Ovary (tissue), 3 donors: ENCODE data around the gene LMNB1.

Experiments used
- EP300 ChIP-seq: sonication (generic); formaldehyde crosslinking; IDR thresholded peaks from one replicate; pipeline ENCODE4 v1.6.1; 2017; ENCODE audit warnings: antibody characterized with exemption
- POLR2A ChIP-seq: fragments of 450-650 bp; IDR thresholded peaks from one replicate; pipeline ENCODE4 v1.6.1; 2017; ENCODE audit warnings: antibody characterized with exemption, mild to moderate bottlenecking, moderate library complexity
- TF ChIP-seq, protein P1 (sequence below), 3 donors: fragments of 450-650 bp in 2 of 3; fragments of 200-600 bp in 1 of 3; IDR thresholded peaks; one replicate each; pipeline versions ENCODE4 v1.5.1 to v1.8.0; 2016 to 2022; ENCODE audit warnings: antibody characterized with exemption in 3 of 3, mild to moderate bottlenecking in 1 of 3
- donor health status: DM: no; HTN: no; CAD: no.

DNA sequence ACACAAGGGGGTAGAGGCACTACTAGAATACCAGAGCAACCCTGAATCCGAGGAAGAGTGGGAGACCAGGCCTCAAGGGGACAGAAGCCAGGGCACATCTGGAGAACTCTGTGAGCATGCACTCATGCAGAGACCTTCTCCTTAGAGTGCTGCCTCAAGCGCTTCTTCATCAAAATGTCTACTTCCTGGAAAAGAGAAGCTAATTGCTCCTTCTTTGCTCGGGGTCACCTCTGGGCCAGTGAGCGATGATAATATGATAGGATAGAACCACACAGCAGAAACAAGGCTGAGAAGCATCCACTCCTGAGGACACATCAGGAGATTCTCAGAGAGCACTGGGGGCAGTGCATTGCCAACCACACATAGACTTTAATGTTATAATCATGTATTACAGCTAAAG lies 23.7 kb upstream of the LMNB1 start:
- TF ChIP-seq, protein P1, sequence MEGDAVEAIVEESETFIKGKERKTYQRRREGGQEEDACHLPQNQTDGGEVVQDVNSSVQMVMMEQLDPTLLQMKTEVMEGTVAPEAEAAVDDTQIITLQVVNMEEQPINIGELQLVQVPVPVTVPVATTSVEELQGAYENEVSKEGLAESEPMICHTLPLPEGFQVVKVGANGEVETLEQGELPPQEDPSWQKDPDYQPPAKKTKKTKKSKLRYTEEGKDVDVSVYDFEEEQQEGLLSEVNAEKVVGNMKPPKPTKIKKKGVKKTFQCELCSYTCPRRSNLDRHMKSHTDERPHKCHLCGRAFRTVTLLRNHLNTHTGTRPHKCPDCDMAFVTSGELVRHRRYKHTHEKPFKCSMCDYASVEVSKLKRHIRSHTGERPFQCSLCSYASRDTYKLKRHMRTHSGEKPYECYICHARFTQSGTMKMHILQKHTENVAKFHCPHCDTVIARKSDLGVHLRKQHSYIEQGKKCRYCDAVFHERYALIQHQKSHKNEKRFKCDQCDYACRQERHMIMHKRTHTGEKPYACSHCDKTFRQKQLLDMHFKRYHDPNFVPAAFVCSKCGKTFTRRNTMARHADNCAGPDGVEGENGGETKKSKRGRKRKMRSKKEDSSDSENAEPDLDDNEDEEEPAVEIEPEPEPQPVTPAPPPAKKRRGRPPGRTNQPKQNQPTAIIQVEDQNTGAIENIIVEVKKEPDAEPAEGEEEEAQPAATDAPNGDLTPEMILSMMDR (IDR thresholded peaks at IDR 0.05): no peak
- TF ChIP-seq EP300 (no peak), POLR2A (no peak)
